ENCODE results near the gene MEG3. TPM values are rescaled to one million over a fixed set of nuclear protein-coding genes. Genes with fewer than 3 reads are reported as not detected.

MEG3 gene
- total and polyA plus RNA-seq, 2 experiments from 2014 or later: not detected

- Histone ChIP-seq H3K4me3 (no peak overlapping the region), H3K27me3 (no peaks in the 10 kb centered on the region), H3K9me3 (ENCODE audit: low read depth) (no peaks in the 10 kb centered on the region), H3K4me1 (ENCODE audit: low read depth) (peaks cover 13% of the 10 kb centered on the region), H3K36me3 (no peaks in the 10 kb centered on the region), H3K27ac (no peak overlapping the region)
- no peak for DNase-seq (ENCODE audit: low read depth in 1 of 2, low spot score in 1 of 2)
- TF ChIP-seq CTCF (IDR thresholded peaks at IDR 0.05; ENCODE audit: low read depth, low read length): no peak
Measured at GRCh38 chr14:100840286-100841065, 14.6 kb downstream of the MEG3 start.

- H3K9me3 ChIP-seq (ENCODE audit: low read depth): no peaks in the 10 kb centered on the region
- no peak overlapping the region for H3K27ac ChIP-seq
- no peak for TF ChIP-seq CTCF (IDR thresholded peaks at IDR 0.05; ENCODE audit: low read depth, low read length)
- DNase-seq (ENCODE audit: low read depth in 1 of 2, low spot score in 1 of 2): no peak
- H3K36me3 ChIP-seq: no peaks in the 10 kb centered on the region
- no peaks in the 10 kb centered on the region for H3K27me3 ChIP-seq
- H3K4me3 ChIP-seq: no peak overlapping the region
- H3K4me1 ChIP-seq (ENCODE audit: low read depth): peaks cover 13% of the 10 kb centered on the region
Measured at GRCh38 chr14:100841066-100841760, 15.3 kb downstream of the MEG3 start.

GRCh38 chr14:100841761-100842403 is 16.0 kb downstream of the MEG3 start:
- Histone ChIP-seq H3K36me3 (no peaks in the 10 kb centered on the region), H3K4me3 (no peak overlapping the region), H3K4me1 (ENCODE audit: low read depth) (peaks cover 13% of the 10 kb centered on the region), H3K9me3 (ENCODE audit: low read depth) (no peaks in the 10 kb centered on the region), H3K27me3 (no peaks in the 10 kb centered on the region), H3K27ac (no peak overlapping the region)
- no peak for TF ChIP-seq CTCF (IDR thresholded peaks at IDR 0.05; ENCODE audit: low read depth, low read length)
- no peak for DNase-seq (ENCODE audit: low read depth in 1 of 2, low spot score in 1 of 2)

- Histone ChIP-seq H3K4me3 (no peak overlapping the region), H3K36me3 (no peaks in the 10 kb centered on the region), H3K4me1 (ENCODE audit: low read depth) (peaks cover 13% of the 10 kb centered on the region), H3K27me3 (no peaks in the 10 kb centered on the region), H3K9me3 (ENCODE audit: low read depth) (no peaks in the 10 kb centered on the region), H3K27ac (no peak overlapping the region)
- DNase-seq (ENCODE audit: low read depth in 1 of 2, low spot score in 1 of 2): peak in 1 of 2 donors; percentile 75
- no peak for TF ChIP-seq CTCF (IDR thresholded peaks at IDR 0.05; ENCODE audit: low read depth, low read length)
Measured at GRCh38 chr14:100842799-100843198, 16.9 kb downstream of the MEG3 start.

- no peaks in the 10 kb centered on the region for H3K36me3 ChIP-seq
- no peak for DNase-seq (ENCODE audit: low read depth in 1 of 2, low spot score in 1 of 2)
- TF ChIP-seq CTCF (IDR thresholded peaks at IDR 0.05; ENCODE audit: low read depth, low read length): no peak
- H3K27ac ChIP-seq: no peak overlapping the region
- H3K9me3 ChIP-seq (ENCODE audit: low read depth): no peaks in the 10 kb centered on the region
- no peak overlapping the region for H3K4me3 ChIP-seq
- H3K27me3 ChIP-seq: no peaks in the 10 kb centered on the region
- H3K4me1 ChIP-seq (ENCODE audit: low read depth): peaks cover 13% of the 10 kb centered on the region
Measured at GRCh38 chr14:100844082-100844408, 18.1 kb downstream of the MEG3 start.

Measured in cardiac muscle cell (in vitro differentiated cells and primary cell).